H4 (cell line): ENCODE results near the gene OR5L1. TPM values are rescaled to one million over a fixed set of nuclear protein-coding genes. Genes with fewer than 3 reads are reported as not detected.

ENCODE experiments used
- DNase-seq: peaks from one replicate; pipeline ENCODE4 v3.0.0-alpha.2; 2015; ENCODE audit warnings: low spot score
- total RNA-seq: library from RNA; depleted of rRNA; stranded (reverse); fragments of >200 nt; shearing (Covaris generic); gene quantifications from 2 replicates; pipeline ENCODE4 v1.2.3, GENCODE V29; 2014; rRNA removed

OR5L1 gene
- not detected in 2 replicates for total RNA-seq

- no peak for DNase-seq
Measured at GRCh38 chr11:55811067-55811466, at the start of gene OR5L1. OR5L1 (plus strand) TSS chr11:55811367; CDS start chr11:55811467, 100 bp downstream.

- no peak for DNase-seq
Measured at GRCh38 chr11:55773138-55773537, 38.0 kb upstream of the OR5L1 start, which contains the start of gene OR5D13. OR5D13 (plus strand) TSS chr11:55773438; CDS start chr11:55773438, 0 bp downstream.

GRCh38 chr11:55791606-55792005 is 19.6 kb upstream of the OR5L1 start:
- DNase-seq: no peak

GRCh38 chr11:55793321-55793720 is 17.8 kb upstream of the OR5L1 start:
- DNase-seq: no peak

- DNase-seq: no peak
Measured at GRCh38 chr11:55795256-55795655, 15.9 kb upstream of the OR5L1 start, which contains the start of gene OR5D14. OR5D14 (plus strand) TSS chr11:55795556; CDS start chr11:55795556, 0 bp downstream.

- DNase-seq: no peak
Measured at GRCh38 chr11:55806248-55806647, 4.9 kb upstream of the OR5L1 start.

- DNase-seq: no peak
Measured at GRCh38 chr11:55819330-55819729, 8.2 kb downstream of the OR5L1 start, which contains the start of gene OR5D18. OR5D18 (plus strand) TSS chr11:55819630; CDS start chr11:55819630, 0 bp downstream.

- no peak for DNase-seq
Measured at GRCh38 chr11:55826919-55827318, 15.8 kb downstream of the OR5L1 start, which contains the start of gene OR5L2. OR5L2 (plus strand) TSS chr11:55827219; CDS start chr11:55827219, 0 bp downstream.

- no peak for DNase-seq
Measured at GRCh38 chr11:55838452-55838851, 27.3 kb downstream of the OR5L1 start, which contains the start of gene OR5D16. OR5D16 (plus strand) TSS chr11:55838752; CDS start chr11:55838752, 0 bp downstream.

GRCh38 chr11:55847453-55847852 is 36.3 kb downstream of the OR5L1 start:
- DNase-seq: no peak

GRCh38 chr11:55849037-55849436 is 37.9 kb downstream of the OR5L1 start:
- no peak for DNase-seq

- DNase-seq: no peak
Measured at GRCh38 chr11:55852141-55852540, 41.0 kb downstream of the OR5L1 start.

GRCh38 chr11:55854704-55855103 is 43.5 kb downstream of the OR5L1 start:
- DNase-seq: no peak

Other genes with a start within 250 kb of the OR5L1 start
- not detected in 2 replicates for gene OR4C16, start 239.2 kb upstream of the OR5L1 start, total RNA-seq
- not detected in 2 replicates for gene OR4C11, start 203.7 kb upstream of the OR5L1 start, total RNA-seq
- gene OR4P4, start 176.3 kb upstream of the OR5L1 start, total RNA-seq: not detected in 2 replicates
- gene OR4S2, start 163.0 kb upstream of the OR5L1 start, total RNA-seq: not detected in 2 replicates
- gene OR4C6, start 149.2 kb upstream of the OR5L1 start, total RNA-seq: 0.21 TPM in 1 of 2 replicates, not detected in the other
- not detected in 2 replicates for gene OR5D13, start 37.9 kb upstream of the OR5L1 start, total RNA-seq
- gene OR5D14, start 15.8 kb upstream of the OR5L1 start, total RNA-seq: not detected in 2 replicates
- gene OR5D18, start 8.3 kb downstream of the OR5L1 start, total RNA-seq: not detected in 2 replicates
- not detected in 2 replicates for gene OR5L2, start 15.9 kb downstream of the OR5L1 start, total RNA-seq
- not detected in 2 replicates for gene OR5D16, start 27.4 kb downstream of the OR5L1 start, total RNA-seq
- not detected in 2 replicates for gene TRIM51, start 71.9 kb downstream of the OR5L1 start, total RNA-seq
- not detected in 2 replicates for gene OR5W2, start 103.2 kb downstream of the OR5L1 start, total RNA-seq
- not detected in 2 replicates for gene OR5I1, start 125.0 kb downstream of the OR5L1 start, total RNA-seq
- gene OR10AG1, start 158.6 kb downstream of the OR5L1 start, total RNA-seq: not detected in 2 replicates
- gene OR5F1, start 183.3 kb downstream of the OR5L1 start, total RNA-seq: not detected in 2 replicates
- gene OR5AS1, start 216.3 kb downstream of the OR5L1 start, total RNA-seq: not detected in 2 replicates